EH (cell line): ENCODE results near the gene APOL4.
"Not testable (repeated sequence)": the region's sequence is repeated elsewhere in the genome, so short reads cannot be mapped to it uniquely, and the experiment has no call there.

Experiments used
- DNase-seq: peaks from one replicate; pipeline ENCODE4 v3.0.0-alpha.2; 2015; ENCODE audit warnings: low read depth

APOL4 gene

DNA sequence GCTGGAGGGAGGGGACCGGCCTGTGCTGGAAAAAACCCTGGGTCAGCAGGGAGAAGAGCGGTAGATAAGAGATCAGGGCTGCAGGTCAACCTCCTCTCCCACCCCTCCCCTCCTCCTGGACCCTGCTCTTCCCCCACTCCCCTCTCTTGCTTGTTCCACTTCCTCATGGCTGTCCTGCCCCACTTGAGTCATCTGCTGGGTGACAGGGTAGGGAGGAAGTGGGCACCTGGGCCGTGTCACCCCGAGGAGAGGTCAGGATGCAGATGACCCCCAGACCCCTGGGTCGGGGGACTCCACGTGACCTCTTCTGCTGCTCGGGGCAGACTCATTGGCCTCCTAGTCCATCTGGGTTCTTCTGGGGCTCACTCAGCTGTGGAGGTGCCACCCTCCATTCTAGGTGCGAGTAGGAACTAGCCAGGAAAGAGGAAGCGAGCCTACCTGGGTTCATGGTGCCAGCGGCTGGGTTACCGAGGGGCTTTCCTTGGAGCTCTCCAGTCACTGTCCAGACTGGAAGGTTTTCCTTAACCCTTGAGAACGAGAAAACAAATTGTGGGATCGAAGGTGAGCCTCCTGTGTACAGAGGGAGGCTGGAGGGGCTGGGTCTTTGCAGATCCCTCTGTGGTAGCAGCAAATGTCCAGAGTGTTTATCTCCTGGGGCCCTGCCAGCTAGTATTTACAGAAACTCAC, 31.2 kb upstream of the APOL4 start:
- DNase-seq = no peak

DNA sequence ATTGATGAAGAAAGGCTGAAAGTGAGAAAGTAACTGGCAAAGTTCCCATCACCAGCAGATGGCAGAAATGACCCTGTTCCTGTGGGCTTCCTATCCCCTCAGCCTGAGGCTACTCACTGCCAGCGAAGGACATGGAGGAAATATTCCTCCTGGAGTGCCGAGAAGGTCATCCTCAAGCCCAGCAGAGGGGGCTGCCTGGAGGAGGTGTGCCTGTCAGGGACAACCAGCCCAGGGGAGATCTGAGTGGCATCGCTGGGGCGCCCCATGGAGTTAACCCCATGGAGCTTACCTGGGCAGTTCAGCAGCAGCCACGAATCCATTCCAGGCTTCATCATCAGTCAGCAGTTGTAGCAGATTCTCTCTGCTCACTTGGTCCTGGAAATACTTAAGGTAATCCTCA, 29.4 kb upstream of the APOL4 start:
- not testable (repeated sequence) for DNase-seq

DNA sequence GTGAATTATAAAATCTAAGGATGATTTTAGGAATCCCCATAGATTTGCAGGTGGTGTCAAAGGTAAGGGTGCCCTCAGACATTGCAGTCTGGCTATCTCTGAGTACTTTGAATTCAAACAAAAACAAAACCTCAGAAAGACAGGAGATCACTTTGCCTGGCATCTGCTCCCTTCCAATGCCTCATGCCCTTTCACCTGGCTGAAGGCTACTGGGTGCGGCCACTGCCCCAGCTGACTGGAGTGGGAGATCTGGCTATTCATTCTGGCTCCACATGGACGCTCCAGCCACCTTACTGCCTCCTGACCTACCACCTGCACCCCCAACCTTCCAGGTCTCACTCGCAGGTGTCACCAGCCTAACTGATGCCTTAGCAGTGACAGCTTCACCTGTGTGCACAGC, 28.0 kb upstream of the APOL4 start:
- DNase-seq = not testable (repeated sequence)

DNA sequence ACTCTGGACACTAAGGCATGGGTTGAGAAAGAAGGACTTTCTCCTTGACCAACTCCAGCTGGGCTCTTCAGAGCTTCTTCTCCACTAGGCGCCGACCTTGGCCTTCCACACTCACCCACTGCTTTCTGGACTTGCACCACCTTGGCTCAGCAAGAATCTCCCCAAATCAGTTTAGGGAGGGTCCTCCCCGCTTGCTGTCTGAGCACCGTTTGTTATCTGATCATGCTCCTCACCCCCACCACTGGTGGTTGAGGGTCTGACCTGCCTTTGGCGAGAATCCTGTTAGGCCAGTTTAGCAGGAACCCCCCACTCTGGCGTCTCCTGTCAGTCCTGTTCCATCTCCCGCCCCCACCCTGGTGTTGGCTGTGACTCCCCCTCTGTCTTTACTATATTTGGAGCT, 27.3 kb upstream of the APOL4 start:
- DNase-seq = no peak

DNA sequence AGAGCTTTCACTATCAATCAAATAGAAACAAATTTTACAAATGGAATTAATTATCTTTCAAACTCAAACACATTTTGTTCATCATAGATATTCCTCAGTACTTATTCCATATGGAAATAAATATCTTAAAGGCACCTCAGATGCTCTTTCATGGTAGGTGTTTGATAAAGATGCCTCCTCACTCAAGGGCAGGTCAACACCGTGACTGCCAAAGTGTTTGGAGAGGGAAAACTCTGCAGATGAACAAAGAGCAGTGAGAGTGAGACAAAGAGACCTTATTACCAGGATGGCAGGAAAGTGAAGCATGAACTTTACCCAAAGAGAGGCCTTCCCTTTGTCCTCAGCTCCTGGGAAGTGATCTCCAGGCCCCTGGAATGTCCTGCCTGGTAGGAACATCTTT, 26.8 kb upstream of the APOL4 start:
- DNase-seq = not testable (repeated sequence)

DNA sequence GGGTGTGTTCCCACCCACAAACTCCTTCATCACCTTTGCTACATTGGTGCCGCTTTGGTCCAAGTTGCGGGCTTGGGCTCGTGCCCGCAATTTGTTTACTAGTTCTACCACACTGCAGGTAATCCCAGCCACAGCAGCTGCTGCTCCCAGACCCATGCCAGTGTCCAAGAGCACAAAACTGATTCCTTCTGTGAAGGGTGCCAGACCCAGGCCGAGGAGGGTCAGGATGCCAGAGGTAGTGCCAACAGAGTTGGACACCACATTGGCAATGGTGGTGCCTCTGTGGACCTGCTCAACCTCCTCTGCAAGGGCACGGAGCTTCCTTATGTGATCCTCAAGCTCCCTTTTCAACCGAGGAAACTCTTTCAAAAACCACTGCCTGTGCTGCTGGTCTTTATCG, 26.2 kb upstream of the APOL4 start:
- no peak for DNase-seq

DNA sequence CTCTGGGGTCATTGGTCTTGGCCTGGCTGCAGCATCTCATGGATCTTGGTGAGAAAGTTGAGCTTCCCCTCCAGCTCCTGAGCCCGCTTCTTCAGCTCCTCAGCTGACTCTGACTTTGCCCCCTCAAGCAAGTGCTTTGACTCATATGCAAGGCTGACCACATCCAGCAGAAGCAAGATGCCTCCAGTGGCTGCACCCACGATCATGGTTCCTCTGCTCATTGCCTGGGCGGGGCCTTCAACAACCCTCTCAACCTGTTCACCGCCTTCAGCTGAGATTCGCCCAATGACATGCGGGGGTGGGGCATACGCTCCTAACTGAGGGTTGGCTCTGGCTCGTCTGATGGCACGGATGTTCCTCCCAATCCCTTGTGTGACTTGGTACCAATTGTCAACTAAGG, 25.8 kb upstream of the APOL4 start:
- no peak for DNase-seq

DNA sequence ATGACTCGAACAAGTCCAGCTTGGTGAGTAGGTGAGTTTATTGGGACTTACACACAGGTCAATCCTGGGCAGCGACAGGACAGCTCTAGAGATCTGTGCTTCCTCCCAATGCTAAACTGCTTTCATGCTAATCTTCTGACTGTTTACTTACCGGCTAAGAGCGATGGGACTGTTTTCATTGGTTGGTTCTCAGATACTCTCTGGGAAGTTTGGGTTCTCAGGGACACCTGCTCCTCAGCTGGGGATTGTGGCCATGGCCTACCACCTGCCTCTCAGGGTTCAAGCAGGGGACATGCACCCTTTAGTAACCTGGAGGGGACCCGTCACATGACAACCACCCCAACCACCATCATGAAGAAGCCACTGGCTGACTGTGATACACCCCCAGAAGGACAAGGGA, 24.6 kb upstream of the APOL4 start:
- DNase-seq = no peak

DNA sequence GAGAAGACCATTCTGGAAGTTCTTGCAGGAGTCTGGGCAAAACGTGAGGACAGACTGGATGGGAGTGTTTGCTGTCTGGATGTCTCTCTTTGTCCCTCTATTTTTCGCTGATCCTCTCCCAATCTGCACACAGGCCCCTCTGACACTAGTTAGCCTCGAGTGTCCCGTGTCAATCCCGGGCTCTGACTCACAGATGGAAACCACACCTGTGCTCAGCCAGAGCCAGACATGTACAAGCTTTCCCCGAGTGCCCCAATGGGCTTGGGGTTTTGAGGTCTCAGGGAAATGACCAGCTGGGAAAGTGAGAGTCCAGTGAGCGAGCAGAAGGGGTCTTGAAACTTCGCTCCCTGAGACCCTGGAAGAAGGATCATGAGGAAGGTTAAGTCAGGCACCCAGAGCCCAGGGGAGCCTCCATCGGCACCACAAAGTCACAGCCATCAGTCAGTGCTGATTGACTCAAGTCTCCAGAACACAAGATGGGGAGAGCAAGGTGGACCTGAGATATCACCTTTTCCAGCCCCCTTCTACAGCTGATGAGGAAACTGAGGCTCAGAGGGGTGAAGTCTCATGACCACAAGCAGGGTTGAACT, 23.8 kb upstream of the APOL4 start:
- no peak for DNase-seq

DNA sequence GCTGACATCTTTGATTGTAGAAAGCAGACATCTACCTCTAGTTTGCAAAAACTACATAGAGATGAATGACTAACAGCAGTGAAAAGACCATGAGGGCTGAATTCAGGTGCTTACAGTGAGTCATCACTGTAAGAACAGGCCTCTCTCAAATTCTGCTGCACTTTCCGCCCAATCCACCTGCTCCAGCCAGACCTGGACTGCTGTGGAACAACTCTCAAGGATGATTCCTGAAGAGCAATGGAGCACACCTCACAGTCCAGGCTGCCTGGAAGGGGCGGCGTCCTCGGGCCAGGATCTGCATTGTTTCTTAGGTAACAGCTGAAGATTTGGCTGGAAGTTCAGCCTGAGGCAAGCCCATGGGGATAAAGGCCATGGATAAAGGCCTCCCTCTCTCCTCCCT, 22.6 kb upstream of the APOL4 start:
- DNase-seq = no peak

DNA sequence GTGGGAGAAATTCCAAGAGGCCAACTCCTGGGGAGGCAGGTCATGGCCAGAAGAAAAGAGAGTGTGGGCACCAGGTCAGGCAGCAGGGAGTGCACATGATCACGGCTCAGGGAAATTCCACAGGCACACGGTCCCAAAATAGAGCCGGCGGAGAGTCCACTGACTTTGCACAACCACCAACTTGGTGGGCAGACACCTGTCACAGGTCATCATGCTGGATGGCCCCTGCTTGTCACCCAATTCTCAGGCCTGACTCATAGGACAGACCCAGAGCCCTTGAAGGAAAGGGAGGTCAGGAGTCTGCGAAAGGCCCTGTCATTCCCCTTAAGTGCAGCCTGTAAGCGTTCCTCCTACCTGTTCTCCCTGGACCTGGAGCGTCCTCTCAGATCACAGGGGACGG, 21.9 kb upstream of the APOL4 start:
- DNase-seq = no peak

DNA sequence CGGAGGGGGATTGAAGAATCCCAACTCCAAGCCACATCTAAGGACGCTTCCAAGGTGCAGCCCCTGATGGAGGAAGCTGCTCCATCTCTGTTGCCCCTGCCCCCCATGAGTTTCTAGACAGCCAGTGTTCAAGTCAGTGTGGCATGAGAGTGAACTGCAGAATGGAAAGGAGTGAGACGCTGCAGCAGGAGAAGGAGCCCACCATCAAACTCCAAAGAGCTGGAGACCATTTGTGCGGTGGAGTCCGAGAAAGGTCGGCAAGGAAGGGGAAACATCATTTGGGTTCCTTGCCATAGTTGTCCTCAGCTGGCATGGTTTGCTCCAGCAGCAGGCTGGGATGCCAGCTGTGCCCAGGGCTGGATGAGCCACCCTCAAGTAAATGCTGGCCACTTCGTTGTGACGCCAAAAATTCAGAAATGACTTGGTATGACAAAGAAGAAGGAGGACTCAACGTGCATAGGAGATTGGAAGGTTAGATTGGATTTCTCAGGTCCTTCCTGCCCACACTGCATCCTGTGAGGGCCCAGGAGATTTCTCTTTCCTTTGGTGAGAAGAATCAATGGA, 21.4 kb upstream of the APOL4 start:
- no peak for DNase-seq

DNA sequence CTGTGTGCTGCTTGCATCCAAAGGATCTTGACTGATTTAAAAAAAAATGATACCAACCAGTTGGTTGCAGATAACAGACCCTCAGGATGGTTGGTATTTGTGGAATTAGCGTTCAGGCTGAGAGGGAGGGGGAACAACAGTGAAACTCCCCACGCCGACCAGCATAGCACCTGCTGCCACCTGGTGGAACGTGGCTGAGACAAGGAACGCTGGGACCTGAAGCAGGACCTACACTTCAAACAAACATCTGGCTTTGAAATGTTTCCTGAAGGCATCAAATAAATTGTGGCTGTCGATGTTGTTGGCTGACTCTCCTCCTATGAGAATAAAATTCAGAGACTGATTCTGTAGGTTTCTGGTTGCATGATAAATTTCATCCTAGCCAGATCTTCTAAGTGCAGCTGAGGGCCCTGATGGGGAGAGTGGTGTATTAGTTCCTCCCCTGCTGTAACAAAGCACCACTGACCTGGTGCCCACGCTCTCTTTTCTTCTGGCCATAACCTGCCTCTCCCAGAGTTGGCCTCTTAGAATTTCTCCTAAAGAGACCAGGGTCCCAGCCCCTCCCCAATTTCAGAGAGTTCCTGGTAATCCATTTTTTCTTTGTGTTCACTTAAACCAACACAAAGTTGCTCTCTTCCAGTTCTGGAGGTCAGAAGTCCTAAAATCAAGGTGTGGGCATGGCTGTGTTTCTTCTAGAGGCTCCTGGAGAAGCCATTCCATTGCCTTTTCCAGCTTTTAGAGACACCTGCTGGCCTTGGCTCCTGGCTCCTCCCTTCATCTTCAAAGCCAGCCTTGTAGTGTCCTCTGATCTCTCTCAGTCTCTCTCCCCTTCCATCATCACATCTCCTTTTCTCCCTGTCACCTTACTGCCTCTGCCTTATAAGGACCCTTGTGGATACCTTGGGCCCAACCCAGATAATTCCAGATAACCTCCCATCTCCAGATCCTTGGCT, 20.5 kb upstream of the APOL4 start:
- DNase-seq = peak; percentile 35

DNA sequence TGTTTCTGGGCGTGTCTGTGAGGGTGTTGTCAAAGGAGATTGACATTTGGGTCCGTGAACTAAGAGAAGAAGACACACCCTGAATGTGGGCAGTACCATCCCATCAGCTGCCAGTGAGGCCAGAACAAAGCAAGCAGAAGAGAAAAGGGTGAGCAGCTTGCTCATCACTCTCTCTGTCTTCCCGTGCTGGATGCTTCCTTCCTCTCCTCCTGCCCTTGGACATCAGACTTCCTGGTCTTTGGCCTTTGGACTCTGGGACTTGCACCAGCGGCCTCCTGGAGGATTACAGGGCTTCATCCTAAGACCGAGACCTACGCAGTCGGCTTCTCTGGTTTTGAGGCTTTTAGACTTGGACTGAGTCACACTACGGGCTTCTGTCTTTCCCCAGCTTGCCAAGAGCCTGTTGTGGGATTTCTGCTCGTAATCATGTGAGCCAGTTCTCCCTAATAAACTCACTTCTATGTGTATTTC, 18.9 kb upstream of the APOL4 start:
- peak; percentile 49 for DNase-seq

DNA sequence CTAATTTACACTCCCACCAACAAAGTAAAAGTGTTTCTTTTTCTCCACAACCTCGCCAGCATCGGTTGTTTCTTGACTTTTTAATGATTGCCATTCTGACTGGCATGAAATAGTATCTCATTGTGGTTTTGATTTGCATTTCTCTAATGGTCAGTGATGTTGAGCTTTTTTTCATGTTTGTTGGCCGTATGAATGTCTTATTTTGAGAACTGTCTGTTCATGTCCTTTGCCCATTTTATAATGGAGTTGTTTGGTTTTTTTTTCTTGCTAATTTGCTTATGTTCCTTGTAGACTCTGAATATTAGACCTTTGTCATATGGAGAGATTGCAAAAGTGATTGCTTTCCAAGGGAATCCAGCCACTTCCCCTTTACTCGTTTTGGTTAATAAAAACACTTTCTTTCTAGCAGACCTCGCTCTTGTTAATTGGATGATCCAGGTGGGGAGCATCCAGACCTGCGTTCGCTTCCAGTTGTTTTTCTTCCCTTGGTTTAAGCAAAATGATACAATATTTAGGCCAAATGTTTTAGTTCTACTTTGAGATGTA, 17.1 kb upstream of the APOL4 start:
- DNase-seq = no peak

DNA sequence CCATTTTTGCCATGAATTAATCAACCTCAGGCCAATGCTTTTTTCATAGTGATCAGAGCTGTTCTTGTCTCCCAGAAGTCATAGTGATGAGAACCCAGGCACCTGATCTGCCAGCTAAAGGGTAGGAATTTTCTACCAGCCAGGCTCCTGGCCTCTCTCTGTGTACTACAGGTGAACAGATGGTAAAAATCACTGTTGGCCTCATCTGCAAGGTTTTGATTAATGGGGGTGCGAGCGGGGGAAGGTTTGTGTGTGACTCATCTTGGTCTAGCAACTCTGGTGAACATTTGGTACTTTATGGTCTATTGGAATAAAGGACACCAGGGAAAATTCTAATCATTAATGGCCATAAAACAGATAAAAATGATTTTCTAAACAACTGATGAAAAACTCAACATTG, 14.4 kb upstream of the APOL4 start:
- no peak for DNase-seq

DNA sequence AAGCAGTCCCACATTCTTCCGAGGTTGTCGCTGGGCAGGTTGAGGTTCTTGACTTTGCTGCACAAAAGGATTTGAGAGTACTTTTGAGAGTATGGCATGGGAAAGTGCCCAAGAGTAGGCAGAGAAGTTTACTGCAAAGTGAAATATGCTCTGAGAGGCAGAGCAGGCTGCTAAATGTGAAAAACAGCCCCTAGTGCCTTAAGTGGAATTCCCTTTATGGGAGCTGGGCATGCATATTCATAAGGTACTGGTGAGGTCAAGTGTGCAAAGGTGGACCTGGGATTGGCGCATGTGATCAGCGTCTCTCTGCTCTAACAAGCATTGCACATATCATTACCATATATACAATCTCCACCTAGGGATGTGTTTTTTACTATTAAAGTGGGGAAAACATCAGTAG, 12.0 kb upstream of the APOL4 start:
- no peak for DNase-seq

DNA sequence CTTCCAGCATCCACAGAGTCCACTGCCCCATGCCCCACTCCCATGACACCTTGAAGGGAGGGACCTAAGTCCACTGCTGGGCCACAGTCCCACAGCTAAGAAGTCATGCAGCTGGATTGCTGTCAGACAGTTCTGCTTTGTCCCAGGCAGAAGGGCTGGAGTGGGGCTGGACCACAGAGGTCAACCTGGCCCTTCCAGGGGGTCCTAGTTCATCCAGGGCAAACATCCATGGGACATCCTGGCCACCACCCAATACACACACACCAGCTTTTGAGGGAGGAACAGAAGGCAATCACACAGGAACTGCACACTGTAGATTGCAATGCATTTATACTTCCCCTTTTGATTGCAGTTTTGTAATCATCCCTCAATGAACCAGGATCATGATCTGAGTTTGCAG, 11.3 kb upstream of the APOL4 start:
- no peak for DNase-seq

DNA sequence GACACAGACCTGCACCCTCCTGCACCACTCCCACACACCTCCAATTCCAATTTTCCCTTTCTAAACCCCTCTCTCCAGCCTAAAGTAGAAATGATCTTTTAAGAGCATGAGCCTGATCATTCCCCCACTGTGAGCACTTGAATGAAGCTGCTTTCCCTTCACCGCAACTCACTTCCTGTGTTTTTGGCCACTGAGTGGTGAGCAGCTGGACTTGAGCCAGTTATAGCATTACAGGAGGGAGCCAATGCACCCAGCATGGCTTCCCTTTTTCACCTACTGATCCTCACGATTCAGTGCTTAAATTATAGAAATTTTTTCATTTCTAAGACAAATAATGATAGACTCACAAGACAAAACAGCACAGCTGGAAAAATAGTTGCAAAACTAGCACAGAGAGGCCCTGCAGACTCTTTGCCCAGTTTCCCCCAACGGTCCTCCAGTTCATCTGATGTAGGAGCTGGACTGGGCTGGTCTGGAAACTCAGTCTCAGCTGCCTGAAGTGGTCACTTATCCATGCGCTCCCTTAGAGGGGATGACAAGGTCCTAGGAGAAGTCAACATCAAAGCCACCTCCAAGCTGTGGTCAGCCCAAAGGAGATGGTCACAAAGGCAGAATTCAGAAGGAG, 9.7 kb upstream of the APOL4 start:
- peak; percentile 69 for DNase-seq

DNA sequence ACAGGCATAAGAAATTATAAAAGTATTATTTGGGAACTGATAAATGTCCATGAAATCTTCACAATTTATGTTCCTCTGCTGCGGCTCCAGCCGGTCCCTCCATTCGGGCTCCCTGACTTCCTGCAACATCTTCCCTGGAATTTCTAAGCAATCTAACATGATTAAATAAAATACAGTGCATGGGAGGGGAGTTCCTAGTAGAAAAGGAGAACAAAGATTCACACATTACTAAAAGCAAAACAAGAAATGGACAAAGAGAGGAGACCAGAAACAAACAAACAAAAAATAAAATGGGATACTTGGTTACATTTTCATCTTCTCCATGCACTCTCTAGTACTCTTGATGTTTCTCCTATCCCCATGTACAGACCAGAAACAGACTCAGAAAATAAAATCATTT, 8.6 kb upstream of the APOL4 start:
- no peak for DNase-seq

DNA sequence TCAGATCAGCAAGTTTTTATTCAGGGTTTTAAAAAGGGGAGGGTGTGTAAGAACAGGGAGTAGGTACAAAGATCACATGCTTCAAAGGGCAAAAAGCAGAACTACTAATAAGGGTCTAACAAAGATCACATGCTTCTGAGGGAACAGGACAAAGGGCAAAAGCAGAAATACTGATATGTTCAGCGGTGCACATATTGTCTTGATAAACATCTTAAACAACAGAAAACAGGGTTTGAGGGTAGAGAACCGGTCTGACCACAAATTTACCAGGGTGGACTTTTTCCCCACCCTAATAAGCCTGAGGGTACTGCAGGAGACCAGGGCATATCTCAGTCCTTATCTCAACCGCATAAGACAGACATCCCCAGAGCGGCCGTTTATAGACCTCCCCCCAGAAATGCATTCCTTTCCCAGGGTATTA, 7.9 kb upstream of the APOL4 start:
- DNase-seq = not testable (repeated sequence)

DNA sequence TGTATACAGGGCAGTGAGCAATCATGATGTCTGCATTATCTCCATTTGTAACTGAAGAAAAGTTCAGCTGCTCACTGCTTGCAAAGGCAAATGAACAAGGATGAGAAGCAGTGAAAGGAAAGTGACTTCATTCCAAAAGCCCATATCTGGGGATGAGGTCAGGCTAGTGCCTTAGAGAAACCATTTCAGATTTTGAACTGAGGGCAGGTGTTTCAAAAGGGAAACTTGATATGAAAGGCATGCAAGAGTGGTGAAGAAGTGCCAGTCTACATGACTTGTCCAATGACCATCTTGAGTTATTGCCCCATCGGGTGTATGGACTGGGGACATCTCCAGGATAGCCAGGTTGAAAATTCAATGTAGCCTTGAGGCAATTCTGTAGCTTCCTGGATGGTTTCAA, 7.3 kb upstream of the APOL4 start:
- no peak for DNase-seq
